HepG2 (cell line): ENCODE data around the gene SH3GL2. TPM values are rescaled to one million over a fixed set of nuclear protein-coding genes. Genes with fewer than 3 reads are reported as not detected.

Source experiments
- ATAC-seq: fragments of 200-7000 bp; cut with Tn5 transposase; 3 replicates; pipeline ENCODE4 v1.9.1; 2020; ENCODE audit warnings: mild to moderate bottlenecking, moderate library complexity
- BruUV-seq: library from RNA; stranded (reverse); fragments of 400-500 nt; replicated peaks from 2 replicates; lab custom pipeline; 2021; lab: Mats Ljungman, UMichigan
- CTCF ChIA-PET: fragments of 300-600 bp; formaldehyde crosslinking; extraction: SDS; loops from one replicate; lab custom pipeline; 2021; ENCODE audit warnings: low total read pairs, inconsistent platforms, low intra/inter-chr PET ratio; lab: Yijun Ruan, JAX
- POLR2A ChIA-PET: fragments of 350-600 bp; sonication (Branson Sonifier 250); formaldehyde crosslinking; loops from one replicate; lab custom pipeline; 2020; ENCODE audit warnings: antibody characterized with exemption, inconsistent platforms; lab: Yijun Ruan, JAX
- DNase-seq: peaks from one replicate; pipeline ENCODE4 v3.0.0-alpha.2; 2015; ENCODE audit warnings: low spot score
- FAIRE-seq: peaks from 3 replicates; lab custom pipeline; 2011; peaks lifted over from hg19 to GRCh38; lab: Jason Lieb, UNC
- H2AFZ ChIP-seq: one replicate; pipeline ENCODE4 v1.6.1; 2011; ENCODE audit warnings: low read length, inconsistent platforms
- H3K27ac ChIP-seq: fragments of 300-600 bp; 3 replicates; pipeline ENCODE4 v1.8.0; 2011; ENCODE audit warnings: mixed run types, mild to moderate bottlenecking, mixed read lengths, low read length, inconsistent platforms; ENCODE audit not compliant: insufficient read depth; ENCODE audit errors: extremely low read length
- H3K27me3 ChIP-seq, 2 experiments: fragments of 200-600 bp in 1 of 2; 2 replicates in 1 of 2; 3 replicates in 1 of 2; pipeline versions ENCODE4 v1.6.0 to v1.8.0; 2011; ENCODE audit warnings: low read length in 2 of 2, mild to moderate bottlenecking in 2 of 2, moderate library complexity in 2 of 2, inconsistent platforms in 1 of 2; ENCODE audit not compliant: insufficient read depth in 2 of 2, control insufficient read depth in 1 of 2
- H3K36me3 ChIP-seq, 2 experiments: fragments of 200-600 bp in 1 of 2; replicated peaks in 1 of 2; 2 replicates in 1 of 2; 3 replicates in 1 of 2; pipeline versions ENCODE4 v1.5.1 to v1.8.0; 2011; ENCODE audit warnings: low read length in 2 of 2, inconsistent platforms in 1 of 2; ENCODE audit not compliant: insufficient read depth in 2 of 2, control insufficient read depth in 1 of 2
- H3K4me1 ChIP-seq: 2 replicates; pipeline ENCODE4 v1.5.1; 2012; ENCODE audit warnings: low read length, inconsistent platforms; ENCODE audit not compliant: insufficient read depth
- H3K4me2 ChIP-seq: 2 replicates; pipeline ENCODE4 v1.6.0; 2011; ENCODE audit warnings: low read depth, low read length, inconsistent platforms
- H3K4me3 ChIP-seq, 3 experiments: fragments of 200-600 bp in 1 of 3; sonication (generic), shearing (Covaris generic) in 1 of 3; replicated peaks in 1 of 3; 2 replicates each; pipeline ENCODE4 v1.5.1; 2011 to 2016; ENCODE audit warnings: low read length in 3 of 3, inconsistent platforms in 2 of 3, low read depth in 2 of 3, mild to moderate bottlenecking in 2 of 3, control low read depth in 1 of 3, mixed read lengths in 1 of 3; ENCODE audit not compliant: insufficient read depth in 1 of 3
- H3K79me2 ChIP-seq: one replicate; pipeline ENCODE4 v1.6.1; 2011; ENCODE audit warnings: low read length, inconsistent platforms; ENCODE audit not compliant: insufficient read depth
- H3K9ac ChIP-seq: 2 replicates; pipeline ENCODE4 v1.6.0; 2011; ENCODE audit warnings: mild to moderate bottlenecking, low read depth, low read length, inconsistent platforms; ENCODE audit not compliant: insufficient read depth
- H3K9me3 ChIP-seq: 2 replicates; pipeline ENCODE4 v1.5.1; 2012; ENCODE audit warnings: mild to moderate bottlenecking, low read length
- H4K20me1 ChIP-seq: 2 replicates; pipeline ENCODE4 v1.6.0; 2011; ENCODE audit warnings: inconsistent platforms, mild to moderate bottlenecking, low read length, moderate library complexity; ENCODE audit not compliant: insufficient read depth
- GZF1 ChIP-seq: sonication (generic); formaldehyde crosslinking; IDR thresholded peaks from 2 replicates; pipeline ENCODE4 v1.5.1; 2020; ENCODE audit warnings: mild to moderate bottlenecking, missing genetic modification reagents
- HCFC1 ChIP-seq: fragments of 150-350 bp; IDR thresholded peaks from 2 replicates; pipeline ENCODE4 v1.6.1; 2014; ENCODE audit warnings: low read depth, low read length
- HNRNPLL ChIP-seq: fragments of 200-400 bp; formaldehyde crosslinking; IDR thresholded peaks from 2 replicates; pipeline ENCODE4 v1.6.1; 2017; ENCODE audit warnings: mild to moderate bottlenecking, low read depth, low read length; ENCODE audit not compliant: poor library complexity, severe bottlenecking
- PCBP2 ChIP-seq: fragments of 200-400 bp; formaldehyde crosslinking; optimal IDR thresholded peaks from 2 replicates; pipeline ENCODE3; 2018; ENCODE audit warnings: low read length, low read depth; ENCODE audit not compliant: poor library complexity, severe bottlenecking
- RXRB ChIP-seq: IDR thresholded peaks from 2 replicates; pipeline ENCODE4 v1.6.1; 2016; ENCODE audit warnings: borderline replicate concordance, missing genetic modification reagents, missing compliant biosample characterization
- ZMAT3 ChIP-seq: sonication (generic); formaldehyde crosslinking; conservative IDR thresholded peaks from 2 replicates; pipeline ENCODE4 v1.7.0; 2021; ENCODE audit warnings: missing genetic modification reagents
- ZNF160 ChIP-seq: sonication (generic); formaldehyde crosslinking; IDR thresholded peaks from 2 replicates; pipeline ENCODE4 v1.8.0; 2022; ENCODE audit warnings: mild to moderate bottlenecking, inconsistent platforms, missing genetic modification reagents
- ZNF510 ChIP-seq: sonication (generic); formaldehyde crosslinking; IDR thresholded peaks from 2 replicates; pipeline ENCODE4 v1.4.0; 2020; ENCODE audit warnings: low read depth, mild to moderate bottlenecking, missing genetic modification reagents
- ZNF703 ChIP-seq: sonication (generic); formaldehyde crosslinking; IDR thresholded peaks from 2 replicates; pipeline ENCODE4 v1.5.1; 2020; ENCODE audit warnings: missing genetic modification reagents, mild to moderate bottlenecking, moderate library complexity, borderline replicate concordance
- ZNF713 ChIP-seq: sonication (generic); formaldehyde crosslinking; IDR thresholded peaks from 2 replicates; pipeline ENCODE4 v1.4.0; 2020; ENCODE audit warnings: mild to moderate bottlenecking, missing genetic modification reagents
- ZNF766 ChIP-seq: sonication (generic); formaldehyde crosslinking; IDR thresholded peaks from 2 replicates; pipeline ENCODE4 v1.5.0; 2020; ENCODE audit warnings: missing genetic modification reagents, borderline replicate concordance
- ZNF780A ChIP-seq: sonication (generic); formaldehyde crosslinking; IDR thresholded peaks from 2 replicates; pipeline ENCODE4 v1.8.0; 2022; ENCODE audit warnings: mild to moderate bottlenecking, missing genetic modification reagents, moderate library complexity
- ZNF891 ChIP-seq: sonication (generic); formaldehyde crosslinking; IDR thresholded peaks from 2 replicates; pipeline ENCODE4 v1.5.0; 2020; ENCODE audit warnings: mild to moderate bottlenecking, missing genetic modification reagents
- WGBS: methylation state at CpG from one replicate; pipeline ENCODE4 v1.1.6; 2017; ENCODE audit warnings: low lambda C conversion rate; 5-methylcytosine and 5-hydroxymethylcytosine counted together
- in situ Hi-C: cut with HindIII; loops from 2 replicates; pipeline ENCODE4 v1.10.0; 2017; ENCODE audit warnings: low pct_unique_long_range_greater_than_20kb; ENCODE audit not compliant: extremely low pct_ligation_motif_present
- intact Hi-C: fragments of 100-400 bp; cut with micrococcal nuclease; formaldehyde crosslinking; loops from one replicate; pipeline ENCODE4 v1.10.0; 2022; ENCODE audit not compliant: unreplicated experiment
- polyA plus RNA-seq, 8 experiments: library from polyadenylated mRNA; depleted of rRNA in 3 of 8; stranded (reverse) in 7 of 8; unstranded in 1 of 8; fragments of >200 nt; fragmentation: Illumina TruSeq in 4 of 8; extraction: Trizol in 4 of 8; gene quantifications; 2 replicates each; pipeline versions ENCODE4 v1.2.1 to v1.2.3, GENCODE V29; 2011 to 2016; ENCODE audit warnings: low read depth in 4 of 8, missing spikeins in 1 of 8, mixed read lengths in 1 of 8; ENCODE audit not compliant: insufficient read depth in 1 of 8
- total RNA-seq, 5 experiments: library from RNA; depleted of rRNA; stranded (reverse); fragments of >200 nt; fragmentation: Illumina TruSeq; extraction: Trizol; gene quantifications; 2 replicates each; pipeline ENCODE4 v1.2.3, GENCODE V29; 2016; ENCODE audit warnings: low read depth in 1 of 5
- TF ChIP-seq, protein P1 (sequence below): sonication (generic); formaldehyde crosslinking; IDR thresholded peaks from 2 replicates; pipeline ENCODE4 v1.4.0; 2020; ENCODE audit warnings: missing genetic modification reagents

The SH3GL2 gene
- total and polyA plus RNA-seq, 2 of the 13 experiments (the other 11 are each of a cell fraction or from before 2014, with no cell fraction given) = 0.04 TPM; not detected in 1

- in situ Hi-C loops = no loop called here
- no peak for FAIRE-seq
- no peaks in the 10 kb centered on the region for H3K79me2 ChIP-seq
- POLR2A ChIA-PET = no interaction called here
- no peak overlapping the region for H2AFZ ChIP-seq
- ATAC-seq = no peak
- H3K4me3 ChIP-seq = no peak overlapping the region
- H4K20me1 ChIP-seq = no peaks in the 10 kb centered on the region
- H3K36me3 ChIP-seq = no peaks in the 10 kb centered on the region
- no peak overlapping the region for H3K9ac ChIP-seq
- BruUV-seq = no TSS peak
- CTCF ChIA-PET = no interaction called here
- no peaks in the 10 kb centered on the region for H3K9me3 ChIP-seq
- no peak for DNase-seq
- no peak overlapping the region for H3K27ac ChIP-seq
- H3K4me2 ChIP-seq = no peak overlapping the region
- intact Hi-C loops = no loop called here
- TF ChIP-seq HNRNPLL = no peak
- no peak for TF ChIP-seq ZNF891
- TF ChIP-seq ZNF703 (CRISPR knock-in tag) = no peak
- TF ChIP-seq ZMAT3 (CRISPR knock-in tag) = no peak
- no peak for TF ChIP-seq ZNF780A (CRISPR knock-in tag)
- TF ChIP-seq, protein P1, sequence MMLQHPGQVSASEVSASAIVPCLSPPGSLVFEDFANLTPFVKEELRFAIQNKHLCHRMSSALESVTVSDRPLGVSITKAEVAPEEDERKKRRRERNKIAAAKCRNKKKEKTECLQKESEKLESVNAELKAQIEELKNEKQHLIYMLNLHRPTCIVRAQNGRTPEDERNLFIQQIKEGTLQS (CRISPR knock-in tag) = no peak
- TF ChIP-seq ZNF510 (CRISPR knock-in tag) = no peak
- no peak for TF ChIP-seq ZNF160 (CRISPR knock-in tag)
- TF ChIP-seq GZF1 (CRISPR knock-in tag) = no peak
- no peak for TF ChIP-seq ZNF766
- TF ChIP-seq ZNF713 (CRISPR knock-in tag) = no peak
- no peak for TF ChIP-seq PCBP2
- TF ChIP-seq RXRB (CRISPR knock-in tag) = no peak
- TF ChIP-seq HCFC1 = no peak
- 6% methylated on average over 2 of the region's 2 CpGs for WGBS
- H3K4me1 ChIP-seq = no peaks in the 10 kb centered on the region
- H3K27me3 ChIP-seq = no peaks in the 10 kb centered on the region
Measured at GRCh38 chr9:17832812-17833211, 253.9 kb downstream of the SH3GL2 start.
